IMR-90 (cell line): ENCODE data around the gene PLA2G4C. TPM values are rescaled to one million over a fixed set of nuclear protein-coding genes. Genes with fewer than 3 reads are reported as not detected.

ENCODE experiments used
- ATAC-seq: fragments of 200-7000 bp; cut with Tn5 transposase; 2 replicates; pipeline ENCODE4 v1.9.1; 2020; ENCODE audit warnings: low read depth, mild to moderate bottlenecking, moderate library complexity
- BruUV-seq: library from RNA; stranded (reverse); fragments of 400-500 nt; replicated peaks from 2 replicates; lab custom pipeline; 2021; lab: Mats Ljungman, UMichigan
- CTCF ChIA-PET: fragments of 300-600 bp; formaldehyde crosslinking; extraction: SDS; loops from one replicate; lab custom pipeline; 2021; ENCODE audit warnings: antibody characterized with exemption; lab: Yijun Ruan, JAX
- POLR2A ChIA-PET: fragments of 300-600 bp; sonication (Branson Sonifier 250); formaldehyde crosslinking; loops from one replicate; lab custom pipeline; 2022; ENCODE audit warnings: antibody characterized with exemption; ENCODE audit not compliant: unreplicated experiment; lab: Charles Lee
- DNase-seq: peaks from one replicate; pipeline ENCODE4 v3.0.0; 2013
- H2AFZ ChIP-seq: replicated peaks from 2 replicates; pipeline ENCODE3; 2013; ENCODE audit warnings: low read length, mild to moderate bottlenecking; ENCODE audit not compliant: poor library complexity
- H2AK5ac ChIP-seq: 2 replicates; pipeline ENCODE4 v1.6.1; 2013; ENCODE audit warnings: low read depth, low read length, inconsistent platforms
- H2AK9ac ChIP-seq: replicated peaks from 2 replicates; pipeline ENCODE3; 2013; ENCODE audit warnings: mild to moderate bottlenecking, low read depth, low read length, moderate library complexity; ENCODE audit not compliant: poor library complexity
- H2BK120ac ChIP-seq: 2 replicates; pipeline ENCODE4 v1.6.1; 2013; ENCODE audit warnings: low read depth, low read length, inconsistent platforms
- H2BK15ac ChIP-seq: 3 replicates; pipeline ENCODE4 v1.6.1; 2013; ENCODE audit warnings: low read depth, low read length, inconsistent platforms
- H2BK20ac ChIP-seq: 2 replicates; pipeline ENCODE4 v1.6.1; 2013; ENCODE audit warnings: low read depth, mild to moderate bottlenecking, inconsistent platforms, low read length, moderate library complexity
- H2BK5ac ChIP-seq: 2 replicates; pipeline ENCODE4 v1.6.1; 2013; ENCODE audit warnings: mild to moderate bottlenecking, low read depth, low read length, inconsistent platforms; ENCODE audit not compliant: poor library complexity, severe bottlenecking
- H3K14ac ChIP-seq: replicated peaks from 2 replicates; pipeline ENCODE4 v1.6.1; 2013; ENCODE audit warnings: low read depth, low read length, inconsistent platforms
- H3K18ac ChIP-seq: 2 replicates; pipeline ENCODE4 v1.6.1; 2013; ENCODE audit warnings: low read depth, low read length, control low read depth
- H3K23ac ChIP-seq: 2 replicates; pipeline ENCODE4 v1.6.1; 2013; ENCODE audit warnings: low read depth, low read length, inconsistent platforms
- H3K27ac ChIP-seq: 2 replicates; pipeline ENCODE4 v1.5.1; 2013; ENCODE audit warnings: mild to moderate bottlenecking, control low read depth, low read length; ENCODE audit not compliant: insufficient read depth
- H3K27me3 ChIP-seq: 2 replicates; pipeline ENCODE4 v1.6.1; 2013; ENCODE audit warnings: low read length; ENCODE audit not compliant: control insufficient read depth, insufficient read depth
- H3K36me3 ChIP-seq: 2 replicates; pipeline ENCODE4 v1.6.1; 2013; ENCODE audit warnings: low read length, mixed read lengths; ENCODE audit not compliant: control insufficient read depth, insufficient read depth
- H3K4ac ChIP-seq: 2 replicates; pipeline ENCODE4 v1.6.1; 2013; ENCODE audit warnings: low read depth, low read length, inconsistent platforms
- H3K4me1 ChIP-seq: 2 replicates; pipeline ENCODE4 v1.6.1; 2013; ENCODE audit warnings: low read length, mixed read lengths; ENCODE audit not compliant: control insufficient read depth, insufficient read depth
- H3K4me2 ChIP-seq: 2 replicates; pipeline ENCODE4 v1.6.1; 2013; ENCODE audit warnings: low read depth, mild to moderate bottlenecking, control low read depth, low read length, moderate library complexity
- H3K4me3 ChIP-seq: 2 replicates; pipeline ENCODE4 v1.5.1; 2013; ENCODE audit warnings: low read depth, mild to moderate bottlenecking, control low read depth, low read length, moderate library complexity; ENCODE audit not compliant: insufficient read depth
- H3K56ac ChIP-seq: 2 replicates; pipeline ENCODE4 v1.6.1; 2013; ENCODE audit warnings: low read length, inconsistent platforms; ENCODE audit not compliant: insufficient read depth; ENCODE audit errors: extremely low read depth
- H3K79me1 ChIP-seq, 2 experiments: 2 replicates each; pipeline ENCODE4 v1.6.1; 2013; ENCODE audit warnings: low read length in 2 of 2, inconsistent platforms in 1 of 2, low read depth in 1 of 2
- H3K9ac ChIP-seq: 2 replicates; pipeline ENCODE4 v1.6.1; 2013; ENCODE audit warnings: low read depth, low read length, control low read depth
- H3K9me1 ChIP-seq: 2 replicates; pipeline ENCODE4 v1.6.1; 2013; ENCODE audit warnings: low read length, inconsistent platforms; ENCODE audit not compliant: insufficient read depth
- H3K9me3 ChIP-seq: 2 replicates; pipeline ENCODE4 v1.6.1; 2013; ENCODE audit warnings: low read length; ENCODE audit not compliant: control insufficient read depth, insufficient read depth
- H4K20me1 ChIP-seq: 2 replicates; pipeline ENCODE4 v1.6.1; 2013; ENCODE audit warnings: low read length, inconsistent platforms; ENCODE audit not compliant: insufficient read depth
- H4K5ac ChIP-seq: 2 replicates; pipeline ENCODE4 v1.6.1; 2013; ENCODE audit warnings: mild to moderate bottlenecking, low read depth, low read length, control low read depth
- H4K8ac ChIP-seq, 2 experiments: 2 replicates each; pipeline ENCODE4 v1.6.1; 2013; ENCODE audit warnings: low read depth in 2 of 2, low read length in 2 of 2, control low read depth in 1 of 2, inconsistent platforms in 1 of 2
- H4K91ac ChIP-seq: 2 replicates; pipeline ENCODE4 v1.6.1; 2013; ENCODE audit warnings: low read depth, low read length, inconsistent platforms; ENCODE audit not compliant: insufficient read depth
- BHLHE40 ChIP-seq: fragments of 150-350 bp; IDR thresholded peaks from 2 replicates; pipeline ENCODE4 v1.6.1; 2016; ENCODE audit warnings: mild to moderate bottlenecking, low read depth, low read length
- CEBPB ChIP-seq: IDR thresholded peaks from 2 replicates; pipeline ENCODE4 v1.6.1; 2012; ENCODE audit warnings: low read depth, low read length, improper control_type of control experiment
- CHD1 ChIP-seq: IDR thresholded peaks from 2 replicates; pipeline ENCODE4 v1.6.1; 2012; ENCODE audit warnings: low read depth, low read length, improper control_type of control experiment
- CTCF ChIP-seq: conservative IDR thresholded peaks from 2 replicates; pipeline ENCODE4 v1.5.1; 2012; ENCODE audit warnings: mild to moderate bottlenecking, low read depth, low read length, improper control_type of control experiment
- FOS ChIP-seq: fragments of 150-350 bp; IDR thresholded peaks from 2 replicates; pipeline ENCODE4 v1.6.1; 2016; ENCODE audit warnings: low read depth, low read length
- MAFK ChIP-seq: IDR thresholded peaks from 2 replicates; pipeline ENCODE4 v1.6.1; 2012; ENCODE audit warnings: low read depth, low read length, improper control_type of control experiment
- MXI1 ChIP-seq: IDR thresholded peaks from 2 replicates; pipeline ENCODE4 v1.6.1; 2012; ENCODE audit warnings: low read depth, mild to moderate bottlenecking, low read length, moderate library complexity, borderline replicate concordance
- NFE2L2 ChIP-seq: fragments of 150-350 bp; IDR thresholded peaks from 2 replicates; pipeline ENCODE4 v1.6.1; 2016; ENCODE audit warnings: low read depth, mild to moderate bottlenecking, low read length
- POLR2A ChIP-seq: IDR thresholded peaks from 2 replicates; pipeline ENCODE4 v1.6.1; 2012; ENCODE audit warnings: mild to moderate bottlenecking, low read depth, low read length
- RCOR1 ChIP-seq: IDR thresholded peaks from 2 replicates; pipeline ENCODE4 v1.6.1; 2012; ENCODE audit warnings: mild to moderate bottlenecking, low read length, improper control_type of control experiment; ENCODE audit not compliant: insufficient replicate concordance
- RFX5 ChIP-seq: IDR thresholded peaks from 2 replicates; pipeline ENCODE4 v1.8.0; 2012; ENCODE audit warnings: low read depth, mild to moderate bottlenecking, low read length, moderate library complexity
- SMC3 ChIP-seq: fragments of 150-350 bp; IDR thresholded peaks from 2 replicates; pipeline ENCODE4 v1.6.1; 2016; ENCODE audit warnings: low read depth, mild to moderate bottlenecking, antibody characterized with exemption, low read length, moderate library complexity
- USF2 ChIP-seq: fragments of 150-350 bp; IDR thresholded peaks from 2 replicates; pipeline ENCODE4 v1.6.1; 2017; ENCODE audit warnings: mild to moderate bottlenecking, antibody characterized with exemption, low read length, low read depth
- WGBS, 2 experiments: methylation state at CpG; one replicate each; pipeline versions ENCODE4 v1.1.5 to v1.1.7; 2013; ENCODE audit warnings: missing lambda C conversion rate in 2 of 2; ENCODE audit not compliant: insufficient read length in 1 of 2; ENCODE audit errors: extremely low coverage in 2 of 2; 5-methylcytosine and 5-hydroxymethylcytosine counted together
- dilution Hi-C: fragments of 300-500 bp; cut with HindIII; formaldehyde crosslinking; loops from one replicate; pipeline ENCODE4 v1.14.3; 2018; ENCODE audit warnings: low sequenced_read_pairs; ENCODE audit not compliant: unreplicated experiment
- in situ Hi-C: fragments of 300-500 bp; cut with MboI; formaldehyde crosslinking; loops from 3 replicates; pipeline ENCODE4 v1.14.3; 2019; ENCODE audit warnings: low sequenced_read_pairs, inconsistent platforms, mixed read lengths
- intact Hi-C: fragments of 100-400 bp; cut with micrococcal nuclease; formaldehyde crosslinking; loops from 2 replicates; pipeline ENCODE4 v1.10.0; 2022
- polyA plus RNA-seq, 3 experiments: library from polyadenylated mRNA; depleted of rRNA; stranded (reverse); fragments of >200 nt; gene quantifications; 2 replicates each; pipeline ENCODE4 v1.2.3, GENCODE V29; 2012; ENCODE audit warnings: low replicate concordance in 1 of 3
- total RNA-seq: library from RNA; depleted of rRNA; stranded (reverse); fragments of >200 nt; gene quantifications from 2 replicates; pipeline ENCODE4 v1.2.3, GENCODE V29; 2012
- TF ChIP-seq, protein P1 (sequence below): fragments of 150-350 bp; IDR thresholded peaks from 2 replicates; pipeline ENCODE4 v1.6.1; 2016; ENCODE audit warnings: low read depth, mild to moderate bottlenecking, low read length, moderate library complexity, borderline replicate concordance

The PLA2G4C gene
- total and polyA plus RNA-seq, 2 of the 4 experiments (the other 2 are of a cell fraction): 4.3 to 5.7 TPM

DNA sequence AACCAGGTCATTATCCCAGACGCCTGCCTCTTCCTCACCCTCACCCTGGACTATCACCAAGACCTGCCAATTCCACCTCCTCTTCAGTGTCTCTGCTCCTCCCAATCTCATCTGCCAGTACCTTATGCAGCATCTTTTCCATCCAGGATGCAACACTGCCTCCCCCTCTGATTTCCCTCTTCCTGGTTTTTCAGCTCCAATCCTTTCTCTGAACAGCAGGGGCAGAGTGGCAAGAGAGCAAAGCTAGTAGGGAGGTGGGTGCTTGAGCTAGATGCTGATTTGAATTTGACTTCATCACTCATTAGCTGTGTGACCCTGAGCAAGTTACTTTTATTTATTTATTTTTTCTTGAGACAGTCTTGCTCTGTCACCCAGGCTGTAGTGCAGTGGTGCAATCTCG lies 41.2 kb downstream of the PLA2G4C start:
- Histone ChIP-seq H2AK9ac (no peak overlapping the region), H4K8ac (no peak overlapping the region), H3K4ac (no peak overlapping the region), H3K4me1 (no peaks in the 10 kb centered on the region), H3K27me3 (no peaks in the 10 kb centered on the region), H3K18ac (no peak overlapping the region), H2AK5ac (no peak overlapping the region), H2BK5ac (no peak overlapping the region), H3K56ac (no peak overlapping the region), H3K79me1 (no peaks in the 10 kb centered on the region), H4K5ac (no peak overlapping the region), H2BK120ac (no peak overlapping the region), H3K36me3 (no peaks in the 10 kb centered on the region), H2AFZ (no peak overlapping the region), H3K9me3 (0 out of 2 replicates have a peak, but pooled peaks cover under 1% of the 10 kb centered on the region), H3K23ac (no peak overlapping the region), H3K4me3 (no peak overlapping the region), H3K4me2 (no peak overlapping the region), H2BK20ac (no peak overlapping the region), H3K9me1 (no peaks in the 10 kb centered on the region), H3K9ac (no peak overlapping the region), H3K27ac (no peak overlapping the region), H4K91ac (no peak overlapping the region), H4K20me1 (no peaks in the 10 kb centered on the region), H2BK15ac (no peak overlapping the region), H3K14ac (no peak overlapping the region)
- in situ Hi-C loops (no loop called here), intact Hi-C loops (no loop called here), dilution Hi-C loops (no loop called here)
- ChIA-PET CTCF (interaction anchor here (0.9 kb wide), 1 partner anchor 106 kb away, joined by 3 read pairs; no protein-coding TSS in a partner anchor), POLR2A (no interaction called here)
- BruUV-seq: no TSS peak
- DNase-seq: no peak
- ATAC-seq: no peak
- TF ChIP-seq MXI1: no peak
- TF ChIP-seq, protein P1, sequence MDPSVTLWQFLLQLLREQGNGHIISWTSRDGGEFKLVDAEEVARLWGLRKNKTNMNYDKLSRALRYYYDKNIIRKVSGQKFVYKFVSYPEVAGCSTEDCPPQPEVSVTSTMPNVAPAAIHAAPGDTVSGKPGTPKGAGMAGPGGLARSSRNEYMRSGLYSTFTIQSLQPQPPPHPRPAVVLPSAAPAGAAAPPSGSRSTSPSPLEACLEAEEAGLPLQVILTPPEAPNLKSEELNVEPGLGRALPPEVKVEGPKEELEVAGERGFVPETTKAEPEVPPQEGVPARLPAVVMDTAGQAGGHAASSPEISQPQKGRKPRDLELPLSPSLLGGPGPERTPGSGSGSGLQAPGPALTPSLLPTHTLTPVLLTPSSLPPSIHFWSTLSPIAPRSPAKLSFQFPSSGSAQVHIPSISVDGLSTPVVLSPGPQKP: no peak
- no peak for TF ChIP-seq NFE2L2
- no peak for TF ChIP-seq POLR2A
- no peak for TF ChIP-seq BHLHE40
- no peak for TF ChIP-seq RFX5
- TF ChIP-seq USF2: no peak
- TF ChIP-seq CEBPB: no peak
- no peak for TF ChIP-seq FOS
- no peak for TF ChIP-seq RCOR1
- TF ChIP-seq MAFK: no peak
- TF ChIP-seq CTCF: no peak
- TF ChIP-seq CHD1: no peak
- no peak for TF ChIP-seq SMC3
- no CpG with 5 or more reads among the region's 2 CpGs for WGBS, 2 experiments
